Smooth muscle cell (in vitro differentiated cells): ENCODE data around the gene STOML2. TPM values are rescaled to one million over a fixed set of nuclear protein-coding genes. Genes with fewer than 3 reads are reported as not detected.

ENCODE experiments used
- DNase-seq: peaks from one replicate; lab custom pipeline; 2025; ENCODE audit not compliant: unreplicated experiment; lab: John Stamatoyannopoulos, UW
- H2AFZ ChIP-seq: fragments of 200-600 bp; sonication (generic); 2 replicates; pipeline ENCODE4 v1.6.0; 2016; ENCODE audit warnings: antibody characterized with exemption, low read depth, mild to moderate bottlenecking
- H3F3A ChIP-seq: fragments of 200-600 bp; sonication (generic); 2 replicates; pipeline ENCODE4 v1.6.0; 2017; ENCODE audit warnings: antibody characterized with exemption, low read depth
- H3K27ac ChIP-seq: fragments of 200-600 bp; sonication (generic); 2 replicates; pipeline ENCODE4 v1.5.1; 2016; ENCODE audit warnings: low read depth, mild to moderate bottlenecking
- H3K27me3 ChIP-seq: fragments of 200-600 bp; sonication (generic); 2 replicates; pipeline ENCODE4 v1.6.1; 2016; ENCODE audit warnings: low read depth, mild to moderate bottlenecking
- H3K36me3 ChIP-seq: fragments of 200-600 bp; sonication (generic); 2 replicates; pipeline ENCODE4 v1.5.1; 2016; ENCODE audit warnings: low read depth
- H3K4me1 ChIP-seq: fragments of 200-600 bp; sonication (generic); 2 replicates; pipeline ENCODE4 v1.5.1; 2016; ENCODE audit warnings: low read depth
- H3K4me2 ChIP-seq: fragments of 200-600 bp; sonication (generic); 2 replicates; pipeline ENCODE4 v1.6.0; 2016; ENCODE audit warnings: mild to moderate bottlenecking
- H3K4me3 ChIP-seq: fragments of 200-600 bp; sonication (generic); 2 replicates; pipeline ENCODE4 v1.5.1; 2016; ENCODE audit warnings: mild to moderate bottlenecking
- H3K79me2 ChIP-seq: fragments of 200-600 bp; sonication (generic); 2 replicates; pipeline ENCODE4 v1.6.0; 2016; ENCODE audit warnings: low read depth, mild to moderate bottlenecking
- H3K9ac ChIP-seq: fragments of 200-600 bp; sonication (generic); 2 replicates; pipeline ENCODE4 v1.6.0; 2016; ENCODE audit warnings: low read depth
- H3K9me3 ChIP-seq: fragments of 200-600 bp; sonication (generic); replicated peaks from 2 replicates; pipeline ENCODE4 v1.5.1; 2016; ENCODE audit warnings: low read depth
- H4K20me1 ChIP-seq: fragments of 200-600 bp; sonication (generic); 2 replicates; pipeline ENCODE4 v1.6.0; 2016; ENCODE audit warnings: low read depth
- WGBS: methylation state at CpG from one replicate; pipeline ENCODE4 v1.1.7; 2016; ENCODE audit warnings: low lambda C conversion rate; 5-methylcytosine and 5-hydroxymethylcytosine counted together
- polyA plus RNA-seq: library from polyadenylated mRNA; unstranded; fragments of >200 nt; fragmentation: Nextera tagmentation; extraction: Ambion mirVana; gene quantifications from 2 replicates; pipeline ENCODE4 v1.2.1, GENCODE V29; 2016
- total RNA-seq: library from RNA; depleted of rRNA; stranded (reverse); fragments of >200 nt; gene quantifications from 2 replicates; pipeline ENCODE4 v1.2.3, GENCODE V29; 2014
- TF ChIP-seq, protein P1 (sequence below): fragments of 200-600 bp; sonication (generic); IDR thresholded peaks from 2 replicates; pipeline ENCODE4 v1.5.1; 2017; ENCODE audit warnings: borderline replicate concordance, mild to moderate bottlenecking, antibody characterized with exemption; ENCODE audit not compliant: insufficient read depth, poor library complexity, severe bottlenecking

The STOML2 gene
- total and polyA plus RNA-seq, 2 experiments from 2014 or later, result 70.8 to 125 TPM

DNA sequence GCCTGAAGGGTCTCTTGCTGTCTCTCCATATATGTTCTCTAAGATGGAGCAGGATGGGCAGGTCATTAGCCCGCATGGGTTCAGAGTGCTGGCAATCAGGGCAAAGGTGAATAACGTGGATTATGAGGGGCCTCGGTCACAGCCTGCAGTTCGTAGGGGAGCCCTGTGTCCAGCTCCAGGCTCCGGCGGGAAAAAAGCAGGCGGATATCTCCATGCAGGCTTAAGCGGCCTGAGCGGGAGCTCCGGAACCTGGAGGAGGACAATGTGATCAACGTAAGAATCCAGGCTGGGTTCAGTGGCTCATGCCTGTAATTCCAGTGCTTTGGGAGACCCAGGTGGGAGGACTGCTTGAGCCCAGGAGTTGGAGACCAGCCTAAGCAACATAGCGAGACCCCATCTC is 2.2 kb upstream of the STOML2 start:
- TF ChIP-seq, protein P1, sequence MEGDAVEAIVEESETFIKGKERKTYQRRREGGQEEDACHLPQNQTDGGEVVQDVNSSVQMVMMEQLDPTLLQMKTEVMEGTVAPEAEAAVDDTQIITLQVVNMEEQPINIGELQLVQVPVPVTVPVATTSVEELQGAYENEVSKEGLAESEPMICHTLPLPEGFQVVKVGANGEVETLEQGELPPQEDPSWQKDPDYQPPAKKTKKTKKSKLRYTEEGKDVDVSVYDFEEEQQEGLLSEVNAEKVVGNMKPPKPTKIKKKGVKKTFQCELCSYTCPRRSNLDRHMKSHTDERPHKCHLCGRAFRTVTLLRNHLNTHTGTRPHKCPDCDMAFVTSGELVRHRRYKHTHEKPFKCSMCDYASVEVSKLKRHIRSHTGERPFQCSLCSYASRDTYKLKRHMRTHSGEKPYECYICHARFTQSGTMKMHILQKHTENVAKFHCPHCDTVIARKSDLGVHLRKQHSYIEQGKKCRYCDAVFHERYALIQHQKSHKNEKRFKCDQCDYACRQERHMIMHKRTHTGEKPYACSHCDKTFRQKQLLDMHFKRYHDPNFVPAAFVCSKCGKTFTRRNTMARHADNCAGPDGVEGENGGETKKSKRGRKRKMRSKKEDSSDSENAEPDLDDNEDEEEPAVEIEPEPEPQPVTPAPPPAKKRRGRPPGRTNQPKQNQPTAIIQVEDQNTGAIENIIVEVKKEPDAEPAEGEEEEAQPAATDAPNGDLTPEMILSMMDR, result no peak
- Histone ChIP-seq H3K4me1 (peaks cover 11% of the 10 kb centered on the region), H3K4me3 (no peak overlapping the region), H2AFZ (no peak overlapping the region), H4K20me1 (peaks cover 22% of the 10 kb centered on the region), H3F3A (peaks cover 11% of the 10 kb centered on the region), H3K36me3 (no peaks in the 10 kb centered on the region), H3K27ac (no peak overlapping the region), H3K9me3 (no peaks in the 10 kb centered on the region), H3K4me2 (no peak overlapping the region), H3K79me2 (peaks cover 32% of the 10 kb centered on the region), H3K27me3 (no peaks in the 10 kb centered on the region), H3K9ac (no peak overlapping the region)
- DNase-seq, result no peak
- WGBS, result 97% methylated on average over 12 of the region's 12 CpGs

DNA sequence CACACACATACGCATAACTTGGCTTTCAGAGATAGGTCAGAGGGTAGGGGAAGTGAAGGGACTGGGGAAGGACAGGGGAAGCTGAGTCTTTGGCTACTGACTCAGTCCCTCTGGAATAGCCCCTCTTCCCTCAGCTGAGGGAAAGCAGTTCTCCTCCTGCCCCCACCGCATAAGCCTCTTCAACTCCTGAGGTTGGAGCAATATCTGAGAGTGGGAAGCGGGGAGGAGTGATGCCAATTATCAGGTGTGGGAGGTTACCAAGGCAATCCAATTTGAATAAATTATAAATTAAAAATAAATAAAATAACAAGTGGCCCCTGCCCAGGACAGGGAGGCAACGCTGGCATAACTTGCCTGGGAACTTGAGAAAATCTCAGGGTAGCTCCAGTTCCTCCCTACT is 1.7 kb upstream of the STOML2 start:
- WGBS, result 95% methylated on average over 4 of the region's 4 CpGs
- no peak overlapping the region for H2AFZ ChIP-seq
- TF ChIP-seq, protein P1, result no peak
- H3K27ac ChIP-seq, result peak overlapping the region; percentile 98
- no peak overlapping the region for H3K4me3 ChIP-seq
- no peaks in the 10 kb centered on the region for H3K27me3 ChIP-seq
- peaks cover 26% of the 10 kb centered on the region for H3K79me2 ChIP-seq
- no peaks in the 10 kb centered on the region for H3K9me3 ChIP-seq
- peaks cover 11% of the 10 kb centered on the region for H3K4me1 ChIP-seq
- no peaks in the 10 kb centered on the region for H3K36me3 ChIP-seq
- H3F3A ChIP-seq, result peaks cover 11% of the 10 kb centered on the region
- H3K9ac ChIP-seq, result peak overlapping the region; percentile 87
- DNase-seq, result no peak
- no peak overlapping the region for H3K4me2 ChIP-seq
- H4K20me1 ChIP-seq, result peaks cover 16% of the 10 kb centered on the region

DNA sequence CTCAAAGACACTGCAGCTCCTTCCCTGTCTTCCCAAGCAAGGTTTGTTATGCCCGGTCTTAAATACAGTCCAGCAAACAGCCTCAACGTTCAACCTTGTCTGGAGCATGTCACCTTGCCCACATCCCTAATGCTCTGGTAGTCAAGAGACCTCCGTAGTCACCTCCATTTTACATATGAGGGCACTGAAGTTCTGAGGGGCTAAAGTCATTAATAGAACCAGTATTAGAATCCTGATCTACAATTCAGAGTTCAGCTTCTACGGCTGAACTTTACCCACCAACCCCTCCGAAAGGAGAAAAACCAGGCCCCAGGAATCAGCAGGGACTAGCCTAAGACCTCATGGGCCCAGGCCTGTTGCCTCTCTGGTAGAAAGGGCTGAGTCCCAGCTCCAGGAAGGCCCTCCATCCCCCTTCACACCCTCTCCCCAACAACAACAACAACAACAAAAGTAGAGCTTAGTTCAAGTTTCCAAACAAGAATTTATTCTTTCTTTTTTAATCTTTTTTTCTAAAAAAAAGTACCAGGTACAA is 795 bp upstream of the STOML2 start:
- H3K27me3 ChIP-seq, result no peaks in the 10 kb centered on the region
- no peaks in the 10 kb centered on the region for H3K9me3 ChIP-seq
- H4K20me1 ChIP-seq, result peaks cover 8% of the 10 kb centered on the region
- no peak overlapping the region for H2AFZ ChIP-seq
- peaks cover 18% of the 10 kb centered on the region for H3K79me2 ChIP-seq
- no peaks in the 10 kb centered on the region for H3K36me3 ChIP-seq
- peak overlapping the region; percentile 98 for H3K27ac ChIP-seq
- peaks cover 11% of the 10 kb centered on the region for H3F3A ChIP-seq
- WGBS, result 48% methylated on average over 5 of the region's 5 CpGs
- peaks cover 11% of the 10 kb centered on the region for H3K4me1 ChIP-seq
- peak overlapping the region; percentile 87 for H3K9ac ChIP-seq
- H3K4me3 ChIP-seq, result peak overlapping the region; percentile 69
- DNase-seq, result no peak
- H3K4me2 ChIP-seq, result peak overlapping the region; percentile 89
- TF ChIP-seq, protein P1, result no peak

DNA sequence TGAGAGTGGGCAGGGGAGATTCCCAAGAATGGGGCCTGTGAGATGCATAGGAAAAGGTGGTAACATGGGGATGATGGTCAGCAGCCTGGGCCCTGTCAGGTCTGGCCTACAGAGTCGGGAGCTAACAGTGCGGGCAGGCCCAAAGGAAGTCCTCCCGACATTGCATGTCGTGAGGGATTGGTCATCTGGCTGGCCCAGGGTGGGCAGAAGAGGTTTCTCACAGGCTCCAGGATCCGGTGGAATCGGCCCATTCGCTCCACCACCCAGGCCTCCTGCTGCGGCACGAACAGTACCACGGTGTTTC is 514 bp downstream of the STOML2 start:
- no peak for DNase-seq
- TF ChIP-seq, protein P1, result no peak
- 11% methylated on average over 10 of the region's 10 CpGs for WGBS

More for the DNA sequence above, 514 bp downstream of the STOML2 start:
- H2AFZ ChIP-seq, result peak overlapping the region; percentile 64
- no peaks in the 10 kb centered on the region for H3K27me3 ChIP-seq
- no peaks in the 10 kb centered on the region for H4K20me1 ChIP-seq
- H3K4me3 ChIP-seq, result peak overlapping the region; percentile 69
- peak overlapping the region; percentile 98 for H3K27ac ChIP-seq
- peak overlapping the region; percentile 89 for H3K4me2 ChIP-seq
- H3K4me1 ChIP-seq, result peaks cover 11% of the 10 kb centered on the region
- peaks cover 11% of the 10 kb centered on the region for H3K79me2 ChIP-seq
- H3K9me3 ChIP-seq, result no peaks in the 10 kb centered on the region
- no peaks in the 10 kb centered on the region for H3K36me3 ChIP-seq
- peaks cover 11% of the 10 kb centered on the region for H3F3A ChIP-seq
- peak overlapping the region; percentile 87 for H3K9ac ChIP-seq
